Left cardiac atrium (tissue), 4 donors: ENCODE data around the gene MYO1D. TPM values are rescaled to one million over a fixed set of nuclear protein-coding genes. Genes with fewer than 3 reads are reported as not detected.
"Not testable (repeated sequence)": the region's sequence is repeated elsewhere in the genome, so short reads cannot be mapped to it uniquely, and the experiment has no call there.

ENCODE experiments used
- ATAC-seq, 2 donors: fragments of 200-7000 bp; cut with Tn5 transposase; one replicate each; pipeline ENCODE4 v1.9.1; 2020; ENCODE audit warnings: mild to moderate bottlenecking in 2 of 2, moderate library complexity in 2 of 2
- DNase-seq: peaks from one replicate; pipeline ENCODE4 v3.0.0-alpha.2; 2020
- intact Hi-C, 2 donors: fragments of 100-400 bp; cut with DNase I; formaldehyde crosslinking; loops; one replicate each; pipeline versions ENCODE4 v1.14.1 to v1.15.1; 2022 to 2023
- total RNA-seq, 2 donors: library from RNA; stranded (reverse); fragmentation: NEBNext Ultra II Directional; extraction: Animal tissue kit (Norgen Biotek cat#: 25700); gene quantifications; one replicate each; pipeline ENCODE4 v1.2.1, GENCODE V29; 2021
- donor health status: DM: no; HTN: yes; CAD: no.
- donor health status: DM: no; HTN: yes; CAD: no; lungs with severe emphysema.
- donor health status: DM: yes; HTN: yes; CAD: no.
- donor health status: Dilated cardiomyopathy.

MYO1D gene
- total RNA-seq, 2 donors from 2014 or later: 9.5 to 21.8 TPM

GRCh38 chr17:32831223-32831622 is 45.7 kb downstream of the MYO1D start:
- intact Hi-C loops: loop anchor here in 1 of 2 donors (5.0 kb wide), 1 partner anchor 36 kb away; no protein-coding TSS in a partner anchor
- no peak for ATAC-seq
- DNase-seq: no peak

GRCh38 chr17:32828822-32829221 is 48.1 kb downstream of the MYO1D start:
- ATAC-seq: peak in 1 of 2 donors; percentile 17
- no peak for DNase-seq
- intact Hi-C loops: no loop called here

- ATAC-seq (no peak), DNase-seq (no peak)
- intact Hi-C loops: no loop called here
These were observed 49.7 kb downstream of the MYO1D start for GRCh38 chr17:32827227-32827626.

- intact Hi-C loops: no loop called here
- ATAC-seq (no peak), DNase-seq (no peak)
These were observed 50.8 kb downstream of the MYO1D start for GRCh38 chr17:32826076-32826475.

- no peak for ATAC-seq
- intact Hi-C loops: no loop called here
- no peak for DNase-seq
These were observed 52.6 kb downstream of the MYO1D start for GRCh38 chr17:32824334-32824733.

- ATAC-seq: peak; percentile 31 to 32
- DNase-seq: no peak
- intact Hi-C loops: no loop called here
These were observed 53.9 kb downstream of the MYO1D start for GRCh38 chr17:32822996-32823395.

GRCh38 chr17:32821987-32822934 is 54.7 kb downstream of the MYO1D start:
- peak in 1 of 2 donors; percentile 55 for ATAC-seq
- intact Hi-C loops: not testable (repeated sequence)
- DNase-seq: peak; percentile 42

- DNase-seq (no peak), ATAC-seq (no peak)
- intact Hi-C loops: no loop called here
These were observed 56.5 kb downstream of the MYO1D start for GRCh38 chr17:32820440-32820839.

GRCh38 chr17:32819787-32820186 is 57.1 kb downstream of the MYO1D start:
- intact Hi-C loops: no loop called here
- no peak for ATAC-seq
- no peak for DNase-seq

- ATAC-seq (peak; percentile 63 to 79), DNase-seq (no peak)
- intact Hi-C loops: no loop called here
These were observed 57.9 kb downstream of the MYO1D start for GRCh38 chr17:32819035-32819434.

- DNase-seq (no peak), ATAC-seq (no peak)
- intact Hi-C loops: no loop called here
These were observed 61.5 kb downstream of the MYO1D start for GRCh38 chr17:32815460-32815859.

GRCh38 chr17:32814836-32815235 is 62.1 kb downstream of the MYO1D start:
- DNase-seq (no peak), ATAC-seq (no peak)
- intact Hi-C loops: no loop called here

GRCh38 chr17:32813021-32813420 is 63.9 kb downstream of the MYO1D start:
- ATAC-seq: peak in 1 of 2 donors; percentile 54
- intact Hi-C loops: no loop called here
- DNase-seq: no peak

- intact Hi-C loops: no loop called here
These were observed 66.2 kb downstream of the MYO1D start for GRCh38 chr17:32810690-32811089.

GRCh38 chr17:32807577-32807976 is 69.3 kb downstream of the MYO1D start:
- ATAC-seq (no peak), DNase-seq (no peak)
- intact Hi-C loops: no loop called here

More at GRCh38 chr17:32810690-32811089, 66.2 kb downstream of the MYO1D start:
- DNase-seq: no peak
- ATAC-seq: no peak

GRCh38 chr17:32806646-32807045 is 70.3 kb downstream of the MYO1D start:
- intact Hi-C loops: no loop called here
- DNase-seq (no peak), ATAC-seq (no peak)

- intact Hi-C loops: no loop called here
- no peak for DNase-seq
- no peak for ATAC-seq
These were observed 71.6 kb downstream of the MYO1D start for GRCh38 chr17:32805029-32805976.

GRCh38 chr17:32803544-32803943 is 73.4 kb downstream of the MYO1D start:
- intact Hi-C loops: no loop called here
- no peak for ATAC-seq
- DNase-seq: no peak

- intact Hi-C loops: no loop called here
- DNase-seq (no peak), ATAC-seq (no peak)
These were observed 74.6 kb downstream of the MYO1D start for GRCh38 chr17:32802306-32802705.

- DNase-seq (no peak), ATAC-seq (no peak)
- intact Hi-C loops: no loop called here
These were observed 75.3 kb downstream of the MYO1D start for GRCh38 chr17:32801641-32802040.
